Left cardiac atrium (tissue), 4 donors: ENCODE results near the gene UPF3B. TPM values are rescaled to one million over a fixed set of nuclear protein-coding genes. Genes with fewer than 3 reads are reported as not detected.
"Not testable (repeated sequence)": the region's sequence is repeated elsewhere in the genome, so short reads cannot be mapped to it uniquely, and the experiment has no call there.

ENCODE experiments used
- ATAC-seq, 2 donors: fragments of 200-7000 bp; cut with Tn5 transposase; one replicate each; pipeline ENCODE4 v1.9.1; 2020; ENCODE audit warnings: mild to moderate bottlenecking in 2 of 2, moderate library complexity in 2 of 2
- DNase-seq: peaks from one replicate; pipeline ENCODE4 v3.0.0-alpha.2; 2020
- intact Hi-C, 2 donors: fragments of 100-400 bp; cut with DNase I; formaldehyde crosslinking; loops; one replicate each; pipeline versions ENCODE4 v1.14.1 to v1.15.1; 2022 to 2023
- total RNA-seq, 2 donors: library from RNA; stranded (reverse); fragmentation: NEBNext Ultra II Directional; extraction: Animal tissue kit (Norgen Biotek cat#: 25700); gene quantifications; one replicate each; pipeline ENCODE4 v1.2.1, GENCODE V29; 2021
- donor health status: DM: no; HTN: yes; CAD: no.
- donor health status: DM: no; HTN: yes; CAD: no; lungs with severe emphysema.
- donor health status: DM: yes; HTN: yes; CAD: no.
- donor health status: Dilated cardiomyopathy.

UPF3B gene
- total RNA-seq, 2 donors from 2014 or later: 3.6 to 3.9 TPM

GRCh38 chrX:119833905-119834304 is 18.9 kb downstream of the UPF3B start:
- ATAC-seq (no peak), DNase-seq (no peak)
- intact Hi-C loops: no loop called here

GRCh38 chrX:119828446-119828845 is 24.3 kb downstream of the UPF3B start:
- intact Hi-C loops: no loop called here
- DNase-seq: no peak
- no peak for ATAC-seq

GRCh38 chrX:119826399-119826959 is 26.3 kb downstream of the UPF3B start:
- intact Hi-C loops: no loop called here
- ATAC-seq (peak in 1 of 2 donors; percentile 19), DNase-seq (no peak)

- ATAC-seq, intact Hi-C loops, DNase-seq: not testable (repeated sequence)
These were observed 28.5 kb downstream of the UPF3B start for GRCh38 chrX:119824221-119824620.

GRCh38 chrX:119821703-119822102 is 31.1 kb downstream of the UPF3B start:
- DNase-seq, ATAC-seq, intact Hi-C loops: not testable (repeated sequence)

GRCh38 chrX:119817130-119817690 is 35.6 kb downstream of the UPF3B start:
- intact Hi-C loops: no loop called here

GRCh38 chrX:119816300-119816699 is 36.5 kb downstream of the UPF3B start:
- no peak for DNase-seq
- ATAC-seq: peak in 1 of 2 donors; percentile 19

More at GRCh38 chrX:119817130-119817690, 35.6 kb downstream of the UPF3B start:
- DNase-seq (no peak), ATAC-seq (no peak)

GRCh38 chrX:119809185-119809666 is 43.5 kb downstream of the UPF3B start:
- no peak for DNase-seq
- intact Hi-C loops: no loop called here
- no peak for ATAC-seq

More at GRCh38 chrX:119816300-119816699, 36.5 kb downstream of the UPF3B start:
- intact Hi-C loops: no loop called here

GRCh38 chrX:119808461-119808860 is 44.3 kb downstream of the UPF3B start:
- DNase-seq, intact Hi-C loops, ATAC-seq: not testable (repeated sequence)

GRCh38 chrX:119802546-119802945 is 50.2 kb downstream of the UPF3B start:
- ATAC-seq: no peak
- intact Hi-C loops: no loop called here
- no peak for DNase-seq

- ATAC-seq (no peak), DNase-seq (no peak)
- intact Hi-C loops: no loop called here
These were observed 51.2 kb downstream of the UPF3B start for GRCh38 chrX:119801253-119802221.

GRCh38 chrX:119791437-119792231 is 61.1 kb downstream of the UPF3B start, which contains the start of gene RPL39:
Gene RPL39, minus strand, starts transcription at chrX:119791630. Its CDS starts 54 bp downstream, at chrX:119791576.
- intact Hi-C loops: loop anchor here in 1 of 2 donors (2.0 kb wide), 1 partner anchor 79 kb away; the partner anchor contains the start of genes NDUFA1 and RNF113A
- ATAC-seq (peak; percentile 96 to 98), DNase-seq (peak; percentile 89)

- peak; percentile 35 to 54 for ATAC-seq
- intact Hi-C loops: no loop called here
These were observed 61.8 kb downstream of the UPF3B start for GRCh38 chrX:119790977-119791436.

GRCh38 chrX:119784747-119785446 is 67.9 kb downstream of the UPF3B start:
- ATAC-seq (no peak), DNase-seq (no peak)

More at GRCh38 chrX:119790977-119791436, 61.8 kb downstream of the UPF3B start:
- no peak for DNase-seq

More at GRCh38 chrX:119784747-119785446, 67.9 kb downstream of the UPF3B start:
- intact Hi-C loops: no loop called here
